ENCODE data around the gene ALDOB.

DNA sequence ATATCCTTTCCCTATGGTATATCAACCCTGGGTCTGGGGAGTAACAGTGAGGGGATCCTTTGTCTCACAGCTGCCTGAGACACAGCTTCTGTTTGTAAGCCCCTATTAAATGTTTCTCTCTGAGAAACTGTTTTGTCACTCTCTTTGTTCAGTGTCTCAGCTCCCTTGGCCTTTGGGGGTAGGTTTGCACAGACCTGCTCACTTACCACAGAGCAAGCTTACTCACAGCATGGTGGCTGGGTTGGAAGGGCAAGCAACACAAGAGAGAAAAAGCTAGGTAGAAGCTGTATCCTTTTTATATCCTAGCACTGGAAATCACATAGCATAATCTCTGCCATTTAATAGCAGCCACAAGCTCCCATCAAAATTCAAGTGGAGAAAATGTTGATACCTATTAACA lies 55.3 kb downstream of the ALDOB start:
- TF ChIP-seq ZC3H10 (CRISPR knock-in tag; IDR thresholded peaks at IDR 0.05), result no peak
- no peak for TF ChIP-seq PATZ1 (CRISPR knock-in tag; IDR thresholded peaks at IDR 0.05; ENCODE audit: borderline replicate concordance)
- no peak for TF ChIP-seq TCF4 (CRISPR knock-in tag; IDR thresholded peaks at IDR 0.05; ENCODE audit: borderline replicate concordance)
